Progenitor cell of endocrine pancreas (in vitro differentiated cells): ENCODE measurements around the gene KCNQ1. TPM values are rescaled to one million over a fixed set of nuclear protein-coding genes. Genes with fewer than 3 reads are reported as not detected.

Source experiments
- DNase-seq: peaks from one replicate; pipeline ENCODE4 v3.0.0; 2021; ENCODE audit warnings: low spot score; ENCODE audit not compliant: unreplicated experiment
- H3K27ac Mint-ChIP-seq: 2 replicates; pipeline ENCODE4 v1.8.0; 2021; ENCODE audit warnings: mild to moderate bottlenecking, moderate library complexity, mixed read lengths
- H3K27me3 Mint-ChIP-seq: 2 replicates; pipeline ENCODE4 v1.8.0; 2021; ENCODE audit warnings: mixed read lengths
- H3K36me3 Mint-ChIP-seq: 2 replicates; pipeline ENCODE4 v1.8.0; 2022; ENCODE audit warnings: mixed read lengths; ENCODE audit not compliant: insufficient read depth
- H3K4me1 Mint-ChIP-seq: 2 replicates; pipeline ENCODE4 v1.8.0; 2021; ENCODE audit warnings: low read depth, mixed read lengths
- H3K4me3 Mint-ChIP-seq: 2 replicates; pipeline ENCODE4 v1.8.0; 2021; ENCODE audit warnings: low read depth, mild to moderate bottlenecking, moderate library complexity, mixed read lengths
- H3K9me3 Mint-ChIP-seq: 2 replicates; pipeline ENCODE4 v1.8.0; 2021; ENCODE audit warnings: low read depth, mixed read lengths
- total RNA-seq: library from RNA; stranded (reverse); gene quantifications from 2 replicates; pipeline ENCODE4 v1.2.1, GENCODE V29; 2021
- TF ChIP-seq, protein P1 (sequence below): fragments of 200-600 bp; sonication (generic); IDR thresholded peaks from one replicate; pipeline ENCODE4 v1.5.0; 2021; ENCODE audit warnings: antibody characterized with exemption, mild to moderate bottlenecking; ENCODE audit not compliant: unreplicated experiment

The KCNQ1 gene
- total RNA-seq, 1 donor from 2014 or later: 3.3 TPM

DNA sequence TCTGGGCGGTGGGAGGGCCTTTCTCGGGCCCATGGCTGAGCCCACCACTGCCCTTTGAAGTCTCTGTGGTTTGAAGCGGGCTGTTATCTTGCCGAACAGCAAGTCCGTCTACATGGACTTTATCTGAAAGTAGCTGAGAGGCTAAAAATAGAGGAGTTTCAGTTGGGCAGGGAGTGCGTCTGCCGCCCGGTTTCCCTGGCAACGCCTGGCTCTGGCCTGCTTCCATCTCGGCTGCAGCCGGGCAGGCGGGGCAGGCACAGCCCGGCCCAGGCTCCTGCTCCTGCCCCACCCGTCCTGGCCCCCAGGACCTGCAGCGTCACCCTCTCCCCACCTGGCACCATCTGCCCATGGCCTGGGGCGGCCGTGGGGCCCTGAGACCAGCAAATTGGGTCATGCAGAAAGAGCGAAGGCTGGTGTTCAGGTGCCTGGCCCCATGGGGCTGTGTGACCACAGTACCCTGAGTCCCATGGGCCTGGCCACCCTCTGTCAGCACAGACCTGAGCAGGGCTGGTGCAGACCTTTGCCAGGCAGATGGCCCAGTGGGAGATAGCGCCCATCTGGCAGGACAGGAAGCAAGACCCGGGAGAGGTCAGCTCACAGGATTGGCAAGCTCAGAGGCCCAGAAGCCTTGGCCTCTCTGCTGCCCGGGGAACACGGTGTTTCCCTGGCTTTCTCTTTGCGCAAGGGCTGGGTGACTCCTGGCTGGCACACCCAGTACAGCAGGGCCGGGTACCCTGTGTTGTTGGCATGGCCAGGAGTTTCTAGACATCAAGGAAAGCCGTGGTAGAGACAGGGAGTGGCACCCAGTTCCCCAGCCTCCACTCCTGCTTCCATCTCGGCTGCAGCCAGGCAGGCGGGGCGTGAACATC, 334.1 kb downstream of the KCNQ1 start:
- Mint-ChIP-seq H3K4me3 (no peak overlapping the region), H3K9me3 (peaks cover 7% of the 10 kb centered on the region), H3K27ac (peak overlapping the region; percentile 92), H3K36me3 (no peaks in the 10 kb centered on the region), H3K4me1 (peaks cover 21% of the 10 kb centered on the region), H3K27me3 (peaks cover 1% of the 10 kb centered on the region)
- TF ChIP-seq, protein P1, sequence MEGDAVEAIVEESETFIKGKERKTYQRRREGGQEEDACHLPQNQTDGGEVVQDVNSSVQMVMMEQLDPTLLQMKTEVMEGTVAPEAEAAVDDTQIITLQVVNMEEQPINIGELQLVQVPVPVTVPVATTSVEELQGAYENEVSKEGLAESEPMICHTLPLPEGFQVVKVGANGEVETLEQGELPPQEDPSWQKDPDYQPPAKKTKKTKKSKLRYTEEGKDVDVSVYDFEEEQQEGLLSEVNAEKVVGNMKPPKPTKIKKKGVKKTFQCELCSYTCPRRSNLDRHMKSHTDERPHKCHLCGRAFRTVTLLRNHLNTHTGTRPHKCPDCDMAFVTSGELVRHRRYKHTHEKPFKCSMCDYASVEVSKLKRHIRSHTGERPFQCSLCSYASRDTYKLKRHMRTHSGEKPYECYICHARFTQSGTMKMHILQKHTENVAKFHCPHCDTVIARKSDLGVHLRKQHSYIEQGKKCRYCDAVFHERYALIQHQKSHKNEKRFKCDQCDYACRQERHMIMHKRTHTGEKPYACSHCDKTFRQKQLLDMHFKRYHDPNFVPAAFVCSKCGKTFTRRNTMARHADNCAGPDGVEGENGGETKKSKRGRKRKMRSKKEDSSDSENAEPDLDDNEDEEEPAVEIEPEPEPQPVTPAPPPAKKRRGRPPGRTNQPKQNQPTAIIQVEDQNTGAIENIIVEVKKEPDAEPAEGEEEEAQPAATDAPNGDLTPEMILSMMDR: no peak
- peak; percentile 9 for DNase-seq

DNA sequence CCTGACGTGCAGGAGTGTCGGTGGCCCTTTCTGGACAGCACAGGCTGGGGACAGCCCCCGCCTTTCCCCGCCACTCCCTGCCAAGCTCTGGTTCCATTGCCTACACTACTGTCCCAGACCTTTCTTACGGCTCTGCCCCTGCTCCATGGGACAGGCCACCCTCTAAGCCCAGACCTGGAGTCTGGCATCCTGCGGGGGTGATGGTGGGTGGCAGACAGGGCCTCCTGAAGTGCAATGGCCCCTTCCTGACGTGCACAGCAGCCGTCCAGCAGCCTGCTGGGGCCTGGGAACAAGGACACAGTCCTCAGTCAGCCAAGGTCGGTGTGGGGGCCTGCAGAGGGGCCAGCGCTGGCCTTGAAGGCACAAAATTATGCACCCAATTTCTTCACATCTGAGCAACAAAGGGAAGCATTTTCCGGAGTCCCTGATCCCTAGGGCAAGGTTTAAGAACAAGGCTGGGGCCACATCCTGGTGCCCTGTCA, 334.7 kb downstream of the KCNQ1 start:
- Mint-ChIP-seq H3K9me3 (peaks cover 7% of the 10 kb centered on the region), H3K4me3 (no peak overlapping the region), H3K27ac (no peak overlapping the region), H3K27me3 (no peaks in the 10 kb centered on the region), H3K36me3 (no peaks in the 10 kb centered on the region), H3K4me1 (peaks cover 21% of the 10 kb centered on the region)
- DNase-seq: no peak
- TF ChIP-seq, protein P1: no peak

DNA sequence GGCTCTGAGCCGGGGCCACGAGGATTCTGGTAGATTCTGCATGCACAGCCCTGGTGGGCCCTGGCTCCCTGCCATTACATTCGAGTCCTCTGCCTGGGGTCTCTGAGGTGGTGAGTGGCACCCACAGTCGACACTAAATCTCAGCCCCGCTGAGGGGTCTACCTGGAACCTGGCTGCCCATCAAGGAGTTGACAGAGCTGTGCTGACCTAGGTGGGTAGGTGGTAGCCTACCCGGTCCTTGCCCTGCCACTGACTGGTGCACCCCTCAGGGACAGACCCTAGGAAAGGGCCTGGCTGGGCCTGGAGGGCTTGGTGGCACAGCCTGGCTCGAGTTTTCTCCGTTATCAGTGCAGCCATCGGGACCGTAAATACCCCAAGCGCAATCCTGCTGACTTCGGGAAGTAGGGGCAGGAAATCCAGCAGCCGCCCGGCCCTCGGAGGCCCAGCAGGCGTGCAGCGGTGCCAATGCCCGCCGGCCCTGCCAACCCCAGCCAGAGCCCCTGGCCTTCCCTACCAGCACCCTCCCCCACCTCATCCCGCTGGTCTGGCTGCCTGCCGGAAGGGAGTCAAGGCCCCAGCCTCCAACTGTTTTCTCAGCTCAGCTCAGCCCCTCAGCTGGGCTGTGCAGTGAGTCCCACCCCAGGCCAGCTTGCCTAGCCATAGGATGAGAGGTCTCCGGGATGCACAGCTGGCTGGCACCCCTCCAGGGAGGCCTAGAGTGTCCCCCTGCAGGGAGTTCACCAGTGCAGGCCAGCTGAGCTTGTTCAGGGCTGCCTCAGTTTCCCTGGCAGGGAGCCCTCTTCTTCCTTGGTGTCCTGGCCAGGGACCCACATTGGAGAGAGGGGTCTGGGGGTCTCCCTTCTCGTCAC, 335.4 kb downstream of the KCNQ1 start:
- DNase-seq: peak; percentile 8

DNA sequence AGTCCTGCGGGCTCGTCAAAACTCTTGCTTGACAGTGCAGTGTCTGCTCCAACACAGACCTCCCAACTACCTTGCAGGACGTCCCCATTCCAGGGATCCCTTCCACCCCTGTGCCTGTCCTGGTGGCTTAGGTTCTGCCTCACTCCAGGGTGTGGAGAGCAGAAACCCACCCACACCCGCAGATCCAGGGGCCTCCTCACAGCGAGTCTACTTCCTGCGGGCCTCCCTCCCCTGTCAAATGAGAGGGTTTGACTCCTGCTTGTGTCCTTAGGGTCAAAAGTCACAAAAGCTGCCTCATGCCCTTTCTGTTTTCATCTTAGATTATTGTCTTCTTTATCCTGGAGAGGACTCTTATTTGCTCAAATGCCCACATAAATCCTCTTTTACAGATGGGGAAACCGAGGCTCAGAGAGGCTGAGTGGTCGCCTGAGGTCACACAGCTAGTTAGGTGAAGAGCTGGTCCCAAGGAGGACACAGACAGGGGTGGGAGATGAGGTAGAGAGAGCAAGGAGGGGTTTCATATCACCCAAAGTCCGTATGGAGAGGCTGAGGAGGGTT, 336.1 kb downstream of the KCNQ1 start:
- no peak overlapping the region for H3K4me3 Mint-ChIP-seq
- TF ChIP-seq, protein P1: no peak

More for the DNA sequence above, 335.4 kb downstream of the KCNQ1 start:
- Mint-ChIP-seq H3K36me3 (peaks cover 3% of the 10 kb centered on the region), H3K4me1 (peaks cover 21% of the 10 kb centered on the region), H3K4me3 (no peak overlapping the region), H3K9me3 (peaks cover 10% of the 10 kb centered on the region), H3K27ac (no peak overlapping the region), H3K27me3 (no peaks in the 10 kb centered on the region)
- TF ChIP-seq, protein P1: no peak

More for the DNA sequence above, 336.1 kb downstream of the KCNQ1 start:
- Mint-ChIP-seq H3K27ac (peak overlapping the region; percentile 87), H3K4me1 (peaks cover 22% of the 10 kb centered on the region), H3K36me3 (peaks cover 3% of the 10 kb centered on the region), H3K27me3 (no peaks in the 10 kb centered on the region), H3K9me3 (peaks cover 15% of the 10 kb centered on the region)
- DNase-seq: no peak
